ENCODE measurements around the gene IKBIP. TPM values are rescaled to one million over a fixed set of nuclear protein-coding genes. Genes with fewer than 3 reads are reported as not detected.

IKBIP gene
- polyA plus RNA-seq, 2 of the 4 experiments (the other 2 are of a cell fraction): 58.7 to 67.6 TPM

DNA sequence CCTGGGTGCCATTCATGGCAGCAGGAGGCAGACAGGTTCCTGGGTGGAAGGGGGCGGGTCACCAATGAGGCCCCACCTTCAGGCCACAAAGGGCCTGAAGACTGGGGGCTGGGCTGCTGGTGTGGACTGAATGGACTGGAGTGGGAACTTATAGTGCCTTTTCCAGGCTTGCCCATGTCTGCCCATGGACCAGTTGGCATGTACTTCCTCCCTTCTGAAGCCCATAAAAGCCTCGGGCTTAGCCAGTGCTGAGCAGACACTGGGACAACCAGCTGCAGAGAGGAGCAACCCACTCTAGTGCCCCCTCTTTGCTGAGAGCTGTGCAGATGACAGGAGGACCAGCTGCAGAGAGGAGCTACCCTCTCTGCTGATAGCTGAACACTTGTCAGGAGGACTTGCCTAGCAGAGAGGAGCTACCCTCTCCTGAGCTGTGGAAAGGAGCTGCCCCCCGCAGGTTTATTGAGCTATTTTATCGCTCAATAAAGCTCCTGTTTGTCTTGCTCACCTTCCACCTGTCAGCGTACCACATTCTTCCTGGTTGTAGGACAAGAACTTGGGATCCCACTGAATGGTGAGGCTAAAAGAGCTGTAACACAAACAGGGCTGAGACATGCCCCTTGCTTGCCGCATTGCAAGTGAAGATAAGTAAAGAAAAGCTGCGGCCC, 34.5 kb upstream of the IKBIP start (continued):
- TF ChIP-seq, protein P1, sequence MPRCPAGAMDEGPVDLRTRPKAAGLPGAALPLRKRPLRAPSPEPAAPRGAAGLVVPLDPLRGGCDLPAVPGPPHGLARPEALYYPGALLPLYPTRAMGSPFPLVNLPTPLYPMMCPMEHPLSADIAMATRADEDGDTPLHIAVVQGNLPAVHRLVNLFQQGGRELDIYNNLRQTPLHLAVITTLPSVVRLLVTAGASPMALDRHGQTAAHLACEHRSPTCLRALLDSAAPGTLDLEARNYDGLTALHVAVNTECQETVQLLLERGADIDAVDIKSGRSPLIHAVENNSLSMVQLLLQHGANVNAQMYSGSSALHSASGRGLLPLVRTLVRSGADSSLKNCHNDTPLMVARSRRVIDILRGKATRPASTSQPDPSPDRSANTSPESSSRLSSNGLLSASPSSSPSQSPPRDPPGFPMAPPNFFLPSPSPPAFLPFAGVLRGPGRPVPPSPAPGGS (IDR thresholded peaks at IDR 0.05): no peak
- TF ChIP-seq KDM1A (IDR thresholded peaks at IDR 0.05; ENCODE audit: low read depth) (no peak), CBX2 (IDR thresholded peaks at IDR 0.05; ENCODE audit: borderline replicate concordance, low read depth) (no peak)

DNA sequence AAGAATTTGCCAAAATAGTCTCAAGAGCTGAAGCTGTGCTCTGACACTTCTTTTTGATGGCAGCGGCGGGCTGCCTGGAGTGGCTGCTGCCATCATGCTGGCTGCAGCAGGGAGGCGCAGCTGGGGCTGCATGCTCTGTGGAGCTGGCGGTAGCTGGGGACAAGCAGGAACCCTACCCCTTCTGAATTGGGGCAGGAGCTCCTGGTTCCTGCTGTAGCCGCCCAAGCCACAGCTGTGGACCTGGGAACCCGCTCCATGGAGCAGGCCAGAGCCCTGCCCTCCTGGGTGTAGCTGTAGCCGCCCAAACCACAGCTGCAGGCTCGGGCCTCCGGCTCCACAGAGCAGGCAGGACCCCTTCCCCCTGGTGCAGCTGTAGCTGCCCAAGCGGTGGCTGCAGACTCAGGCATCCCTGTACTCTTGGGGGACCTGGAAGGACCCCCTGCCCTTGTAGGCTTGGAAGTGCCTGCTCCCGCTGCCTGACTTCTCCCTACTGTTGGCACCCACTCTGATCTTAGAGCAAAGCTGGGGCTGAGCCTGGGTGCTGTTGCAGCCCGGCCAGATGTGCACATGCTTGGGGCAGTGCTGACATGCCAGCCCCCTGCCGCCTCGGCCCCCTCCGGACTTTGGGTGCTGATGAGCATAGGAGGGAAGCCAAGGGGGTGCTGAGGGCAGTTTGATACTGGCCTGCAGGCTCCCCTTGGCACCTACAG, 33.8 kb upstream of the IKBIP start:
- ChIA-PET CTCF (interaction anchor here (0.6 to 2.0 kb wide), 4 partner anchors 21 to 321 kb away, joined by 3 to 5 read pairs (median 4); no protein-coding TSS in a partner anchor), POLR2A (interaction anchor here (0.8 kb wide), 1 partner anchor 85 kb away, joined by 3 read pairs; the partner anchor contains the start of gene SLC25A3)
- FAIRE-seq (no peak), ATAC-seq (peak in 1 of 2 experiments; percentile 37; a peak in 3 of 6 replicates), DNase-seq (ENCODE audit: low read depth in 1 of 2, low spot score in 1 of 2) (no peak)
- no peaks in the 10 kb centered on the region for H3K4me1 ChIP-seq
- H3K27ac ChIP-seq: no peak overlapping the region
- no peak overlapping the region for H3K4me3 ChIP-seq
- H3K4me2 ChIP-seq: no peak overlapping the region
- WGBS (ENCODE audit: missing lambda C conversion rate): 92% methylated on average over 14 of the region's 15 CpGs
- TF ChIP-seq CEBPB (IDR thresholded peaks at IDR 0.05) (no peak), MAFK (IDR thresholded peaks at IDR 0.05; ENCODE audit: partially characterized antibody) (no peak), FOSL2 (IDR thresholded peaks at IDR 0.05) (no peak), FOSL2 (CRISPR knock-in tag; IDR thresholded peaks at IDR 0.05) (no peak), NR3C1 (IDR thresholded peaks at IDR 0.05) (no peak), HDAC2 (IDR thresholded peaks at IDR 0.05) (no peak), HOXB5 (CRISPR knock-in tag; IDR thresholded peaks at IDR 0.05) (no peak), ZSCAN20 (CRISPR knock-in tag; IDR thresholded peaks at IDR 0.05) (no peak), JUN (IDR thresholded peaks at IDR 0.05) (no peak)
- TF ChIP-seq, protein P2, sequence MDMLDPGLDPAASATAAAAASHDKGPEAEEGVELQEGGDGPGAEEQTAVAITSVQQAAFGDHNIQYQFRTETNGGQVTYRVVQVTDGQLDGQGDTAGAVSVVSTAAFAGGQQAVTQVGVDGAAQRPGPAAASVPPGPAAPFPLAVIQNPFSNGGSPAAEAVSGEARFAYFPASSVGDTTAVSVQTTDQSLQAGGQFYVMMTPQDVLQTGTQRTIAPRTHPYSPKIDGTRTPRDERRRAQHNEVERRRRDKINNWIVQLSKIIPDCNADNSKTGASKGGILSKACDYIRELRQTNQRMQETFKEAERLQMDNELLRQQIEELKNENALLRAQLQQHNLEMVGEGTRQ (IDR thresholded peaks at IDR 0.05): no peak
- TF ChIP-seq, protein P1 (IDR thresholded peaks at IDR 0.05): no peak
- H3K9me3 ChIP-seq: no peaks in the 10 kb centered on the region

DNA sequence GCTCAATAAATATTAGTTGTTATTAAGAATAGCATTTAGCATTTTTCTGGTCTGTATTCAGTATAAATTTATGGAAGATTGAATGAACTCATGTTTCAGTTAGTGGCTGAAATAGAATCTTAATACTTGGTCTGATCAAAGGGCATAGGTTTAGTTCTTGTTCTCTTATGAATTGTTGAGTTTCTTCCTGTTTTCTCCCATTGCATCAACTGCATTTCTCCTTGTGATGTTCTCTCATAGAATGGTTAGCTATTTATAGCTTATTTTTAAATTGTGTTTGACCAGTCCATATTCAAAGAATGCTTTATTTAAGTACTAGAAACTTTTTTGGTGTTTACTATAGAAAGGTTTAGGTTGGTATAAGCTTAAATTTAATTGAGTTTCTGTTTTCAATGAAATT, 30.3 kb upstream of the IKBIP start:
- CTCF ChIA-PET: interaction anchor here (0.6 kb wide), 1 partner anchor 43 kb away, joined by 4 read pairs; no protein-coding TSS in a partner anchor
- TF ChIP-seq CBX2 (IDR thresholded peaks at IDR 0.05; ENCODE audit: borderline replicate concordance, low read depth) (no peak), HEYL (CRISPR knock-in tag; IDR thresholded peaks at IDR 0.05) (no peak), HOXB5 (CRISPR knock-in tag; IDR thresholded peaks at IDR 0.05) (no peak), RARB (CRISPR knock-in tag; IDR thresholded peaks at IDR 0.05) (no peak), FOSL2 (IDR thresholded peaks at IDR 0.05) (no peak), FOSL2 (CRISPR knock-in tag; IDR thresholded peaks at IDR 0.05) (no peak), EP300 (IDR thresholded peaks at IDR 0.05) (no peak), RNF2 (IDR thresholded peaks at IDR 0.05; ENCODE audit: borderline replicate concordance, low read depth) (no peak), EHMT2 (IDR thresholded peaks at IDR 0.05; ENCODE audit: low read depth) (no peak), EHF (CRISPR knock-in tag; IDR thresholded peaks at IDR 0.05) (no peak), SMC3 (IDR thresholded peaks at IDR 0.05) (no peak), POLR2AphosphoS2 (conservative IDR thresholded peaks at IDR 0.05; ENCODE audit: low read length) (no peak), NFE2L2 (conservative IDR thresholded peaks at IDR 0.05; ENCODE audit: low read length) (no peak), KDM1A (IDR thresholded peaks at IDR 0.05; ENCODE audit: low read depth) (no peak), JUNB (IDR thresholded peaks at IDR 0.05) (no peak), NR3C1 (IDR thresholded peaks at IDR 0.05) (no peak), ZC3H11A (IDR thresholded peaks at IDR 0.05) (no peak)
- TF ChIP-seq, protein P3, sequence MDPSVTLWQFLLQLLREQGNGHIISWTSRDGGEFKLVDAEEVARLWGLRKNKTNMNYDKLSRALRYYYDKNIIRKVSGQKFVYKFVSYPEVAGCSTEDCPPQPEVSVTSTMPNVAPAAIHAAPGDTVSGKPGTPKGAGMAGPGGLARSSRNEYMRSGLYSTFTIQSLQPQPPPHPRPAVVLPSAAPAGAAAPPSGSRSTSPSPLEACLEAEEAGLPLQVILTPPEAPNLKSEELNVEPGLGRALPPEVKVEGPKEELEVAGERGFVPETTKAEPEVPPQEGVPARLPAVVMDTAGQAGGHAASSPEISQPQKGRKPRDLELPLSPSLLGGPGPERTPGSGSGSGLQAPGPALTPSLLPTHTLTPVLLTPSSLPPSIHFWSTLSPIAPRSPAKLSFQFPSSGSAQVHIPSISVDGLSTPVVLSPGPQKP (IDR thresholded peaks at IDR 0.05; ENCODE audit: low read depth, low read length): no peak
- TF ChIP-seq, protein P2 (IDR thresholded peaks at IDR 0.05): no peak
- TF ChIP-seq, protein P4, sequence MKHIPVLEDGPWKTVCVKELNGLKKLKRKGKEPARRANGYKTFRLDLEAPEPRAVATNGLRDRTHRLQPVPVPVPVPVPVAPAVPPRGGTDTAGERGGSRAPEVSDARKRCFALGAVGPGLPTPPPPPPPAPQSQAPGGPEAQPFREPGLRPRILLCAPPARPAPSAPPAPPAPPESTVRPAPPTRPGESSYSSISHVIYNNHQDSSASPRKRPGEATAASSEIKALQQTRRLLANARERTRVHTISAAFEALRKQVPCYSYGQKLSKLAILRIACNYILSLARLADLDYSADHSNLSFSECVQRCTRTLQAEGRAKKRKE (CRISPR knock-in tag; IDR thresholded peaks at IDR 0.05; ENCODE audit: low read depth): no peak
- TF ChIP-seq, protein P5, sequence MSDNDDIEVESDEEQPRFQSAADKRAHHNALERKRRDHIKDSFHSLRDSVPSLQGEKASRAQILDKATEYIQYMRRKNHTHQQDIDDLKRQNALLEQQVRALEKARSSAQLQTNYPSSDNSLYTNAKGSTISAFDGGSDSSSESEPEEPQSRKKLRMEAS (IDR thresholded peaks at IDR 0.05): no peak
- POLR2A ChIA-PET: no interaction called here
- H3K4me1 ChIP-seq: no peaks in the 10 kb centered on the region
- FAIRE-seq (peak; percentile 51), ATAC-seq (no peak), DNase-seq (ENCODE audit: low read depth in 1 of 2, low spot score in 1 of 2) (no peak)
- H3K4me2 ChIP-seq: no peak overlapping the region
- no peak overlapping the region for H3K27ac ChIP-seq
- H3K9me3 ChIP-seq: no peaks in the 10 kb centered on the region
- no peak overlapping the region for H3K4me3 ChIP-seq
